ENCODE results near the gene TPRG1L.

- no peak for TF ChIP-seq CTCF (IDR thresholded peaks at IDR 0.05)
- no peak for TF ChIP-seq POLR2A (IDR thresholded peaks at IDR 0.05)
Measured at GRCh38 chr1:3654549-3655281, 29.9 kb downstream of the TPRG1L start.

All from body of pancreas (tissue), 4 donors.